GM19240 (cell line): Measurements from ENCODE around the gene NCKAP5L.

ENCODE experiments used
- DNase-seq: peaks from one replicate; pipeline ENCODE4 v3.0.0; 2011; ENCODE audit warnings: low spot score; ENCODE audit not compliant: insufficient read length

Gene NCKAP5L

DNA sequence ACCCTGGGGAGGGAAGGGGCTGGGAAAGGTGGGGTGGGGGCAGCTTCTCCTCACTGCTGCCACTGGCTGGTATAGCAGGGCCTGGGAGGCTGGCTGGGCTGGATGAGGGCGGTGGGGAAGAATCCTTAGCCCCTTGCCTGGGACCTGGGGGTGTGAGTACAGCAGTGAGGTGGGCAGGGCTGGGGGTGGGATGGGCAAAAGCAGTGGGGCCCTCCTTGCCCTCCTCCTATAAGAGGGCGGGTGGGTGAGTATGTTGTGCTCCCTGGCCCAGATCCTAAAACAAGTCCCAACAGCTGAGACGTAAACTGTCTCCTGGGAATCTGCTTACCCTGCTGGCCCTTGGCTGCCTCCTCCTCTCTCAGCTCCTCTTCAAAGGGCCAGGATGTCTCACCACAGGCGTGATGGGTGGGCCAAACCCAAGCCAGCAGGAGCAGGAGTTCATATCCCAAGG is 2.2 kb downstream of the NCKAP5L start:
- DNase-seq = no peak

DNA sequence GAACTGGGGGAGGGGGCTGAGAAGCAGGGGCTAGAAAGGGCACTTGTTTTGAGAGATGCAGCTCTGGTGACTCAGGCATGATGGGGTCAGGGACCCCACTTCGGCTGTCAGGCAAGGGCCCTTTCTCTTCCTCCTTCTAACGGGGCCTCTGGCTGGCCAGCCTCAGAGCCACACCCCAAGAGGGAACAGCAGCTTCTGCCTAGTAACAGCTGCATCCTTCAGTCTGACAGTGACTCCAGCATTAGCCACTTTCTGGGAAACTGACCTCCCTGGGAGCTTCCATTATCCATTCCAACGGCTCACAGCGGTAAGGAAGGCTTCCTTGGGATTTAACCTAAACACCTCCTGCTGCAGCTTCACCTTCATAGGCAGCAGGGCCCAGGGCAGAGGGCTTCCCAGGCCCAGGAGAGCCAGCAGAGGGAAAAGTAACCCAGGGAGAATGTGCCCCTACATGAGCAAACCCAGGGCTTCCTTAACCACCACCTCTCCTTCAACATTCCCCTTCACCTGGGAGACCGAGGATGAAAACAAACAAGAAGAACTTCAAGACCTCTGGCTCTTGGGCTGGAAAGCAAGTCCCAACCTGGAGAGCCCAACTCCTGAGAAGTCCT is 2.7 kb downstream of the NCKAP5L start:
- DNase-seq = no peak

DNA sequence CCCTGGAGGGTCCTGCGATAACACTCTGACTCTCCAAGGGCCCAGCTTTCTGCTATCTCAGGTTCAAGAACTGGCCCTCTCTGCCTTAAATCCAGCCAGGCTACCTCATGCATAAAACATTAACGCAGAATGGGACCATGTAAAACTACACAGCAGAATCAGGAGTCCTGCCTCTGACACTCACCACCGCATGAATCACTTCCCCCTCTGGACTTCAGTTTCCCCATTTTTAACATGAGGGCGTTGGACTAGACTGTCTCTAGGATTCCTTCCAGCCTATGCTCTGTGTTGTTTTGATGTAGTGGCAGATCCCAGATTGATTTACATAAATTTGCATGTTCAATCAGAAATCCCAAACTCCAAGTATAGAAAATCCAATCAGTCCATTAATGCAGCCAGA is 3.3 kb downstream of the NCKAP5L start:
- no peak for DNase-seq

DNA sequence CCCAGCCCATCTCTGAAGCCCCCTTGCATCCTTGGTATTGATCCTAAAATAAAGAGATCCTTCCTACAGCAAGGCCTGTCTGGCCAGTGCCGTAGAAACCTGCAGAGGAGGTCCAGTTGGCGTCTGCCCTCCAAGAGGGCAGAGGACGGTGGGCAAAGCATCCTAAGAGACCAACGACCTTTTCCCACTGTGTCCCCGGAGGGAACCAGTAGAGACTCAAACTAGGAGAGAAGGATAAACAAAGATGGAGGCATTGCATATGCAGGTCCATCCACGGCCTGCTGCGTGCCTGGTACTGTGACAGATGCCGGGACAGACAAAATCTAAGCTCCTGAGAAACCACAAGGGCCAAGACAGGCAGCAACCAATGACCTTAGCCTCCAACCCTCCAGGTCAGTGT is 3.8 kb downstream of the NCKAP5L start:
- no peak for DNase-seq

DNA sequence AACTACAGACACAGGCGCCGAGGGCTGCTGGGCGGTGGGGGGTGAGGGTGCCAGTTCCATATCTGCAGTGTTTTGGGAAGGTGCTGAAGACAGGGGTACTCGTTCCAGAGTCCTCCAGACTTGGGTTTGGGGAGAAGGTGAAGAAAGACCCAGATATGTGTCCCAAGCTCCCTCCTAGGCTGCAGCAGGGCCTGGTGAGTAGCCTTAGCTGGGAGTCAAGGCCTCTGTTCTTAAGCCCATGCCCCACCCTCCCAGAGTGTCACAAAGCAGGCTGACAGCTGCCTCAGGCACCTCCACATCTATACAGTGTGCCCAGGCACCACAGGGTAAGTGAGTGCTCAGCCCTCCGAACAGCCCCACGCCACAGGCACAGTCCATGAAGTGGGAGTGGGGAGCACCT is 4.3 kb downstream of the NCKAP5L start:
- DNase-seq = no peak

DNA sequence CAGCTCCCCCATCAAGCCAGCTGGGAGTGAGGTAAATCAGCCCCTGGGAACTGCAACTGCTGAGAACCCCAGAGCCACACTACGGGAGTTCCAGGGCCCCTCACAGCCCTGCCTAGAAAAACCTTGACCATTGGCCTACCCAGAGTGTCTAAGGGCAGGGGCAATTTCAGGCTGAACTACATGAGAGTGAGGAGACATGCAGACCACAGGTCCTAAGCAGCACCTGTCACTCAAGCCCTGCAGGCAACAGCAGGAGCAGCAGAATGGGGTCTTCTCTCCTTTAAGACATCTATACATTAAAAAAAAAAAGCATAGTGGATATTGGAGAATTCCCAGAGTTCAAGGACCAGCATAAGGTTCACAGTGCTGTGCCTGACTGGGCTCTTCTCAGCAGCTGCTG is 4.9 kb downstream of the NCKAP5L start:
- DNase-seq = no peak

DNA sequence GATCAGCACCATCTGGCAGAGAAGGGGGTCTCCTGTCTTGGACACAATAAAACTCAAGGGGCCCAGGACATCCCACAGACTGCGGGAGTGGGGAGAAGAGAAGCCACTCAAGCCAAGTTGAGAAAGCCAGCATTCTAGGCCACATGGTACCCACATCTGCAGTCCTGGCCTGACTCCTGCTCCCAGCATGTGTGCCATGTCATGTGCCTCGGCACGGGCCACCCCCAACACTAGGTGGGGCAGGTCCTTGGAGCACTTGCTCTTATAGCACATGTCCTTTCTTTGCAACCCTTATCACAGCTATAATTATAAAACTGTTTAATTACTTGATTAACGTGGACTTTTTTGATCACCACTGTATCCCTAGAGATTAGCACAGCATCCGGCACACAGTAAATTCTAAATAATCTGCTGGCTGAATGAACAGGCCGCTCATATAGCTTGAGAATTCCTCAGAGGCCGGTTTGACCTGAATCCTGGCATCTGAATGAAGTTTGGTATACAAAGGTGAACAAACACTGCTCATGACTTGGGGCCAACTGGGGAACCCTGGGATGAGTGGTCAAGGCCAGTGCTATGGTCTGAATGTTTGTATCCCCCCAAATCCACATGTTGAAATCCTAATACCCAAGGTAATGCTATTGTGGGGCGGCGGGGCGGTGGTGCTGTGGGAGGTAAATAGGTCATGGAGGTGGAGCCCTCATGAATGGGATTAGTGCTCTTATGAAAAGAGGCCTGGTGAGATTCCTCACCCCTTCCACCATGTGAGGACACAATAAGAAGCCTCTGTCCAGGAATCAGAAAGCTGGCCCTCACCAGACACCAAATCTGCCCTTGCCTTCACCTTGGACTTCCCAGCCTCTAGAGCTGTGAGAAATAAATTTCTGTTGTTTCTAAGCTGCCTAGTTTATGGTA is 6.6 kb downstream of the NCKAP5L start:
- no peak for DNase-seq

DNA sequence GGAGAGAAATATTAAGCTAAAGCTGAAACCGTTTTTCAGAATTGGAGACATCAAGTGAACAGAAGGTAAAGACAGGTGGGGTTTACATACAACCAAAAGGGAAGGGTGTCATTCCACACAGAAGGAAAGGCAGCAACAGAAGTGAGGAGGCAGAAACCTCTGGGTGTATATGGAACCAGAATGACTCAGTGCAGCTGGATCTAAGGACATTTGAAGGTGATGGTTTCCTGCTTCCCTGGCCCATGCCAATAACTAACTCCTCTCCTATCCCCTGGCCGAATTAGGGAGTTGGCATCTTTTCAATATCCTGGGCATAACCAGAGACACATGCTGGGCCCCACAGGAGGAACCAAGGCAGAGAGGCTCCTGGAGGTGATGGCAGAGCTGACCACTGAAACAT is 8.4 kb downstream of the NCKAP5L start:
- no peak for DNase-seq

DNA sequence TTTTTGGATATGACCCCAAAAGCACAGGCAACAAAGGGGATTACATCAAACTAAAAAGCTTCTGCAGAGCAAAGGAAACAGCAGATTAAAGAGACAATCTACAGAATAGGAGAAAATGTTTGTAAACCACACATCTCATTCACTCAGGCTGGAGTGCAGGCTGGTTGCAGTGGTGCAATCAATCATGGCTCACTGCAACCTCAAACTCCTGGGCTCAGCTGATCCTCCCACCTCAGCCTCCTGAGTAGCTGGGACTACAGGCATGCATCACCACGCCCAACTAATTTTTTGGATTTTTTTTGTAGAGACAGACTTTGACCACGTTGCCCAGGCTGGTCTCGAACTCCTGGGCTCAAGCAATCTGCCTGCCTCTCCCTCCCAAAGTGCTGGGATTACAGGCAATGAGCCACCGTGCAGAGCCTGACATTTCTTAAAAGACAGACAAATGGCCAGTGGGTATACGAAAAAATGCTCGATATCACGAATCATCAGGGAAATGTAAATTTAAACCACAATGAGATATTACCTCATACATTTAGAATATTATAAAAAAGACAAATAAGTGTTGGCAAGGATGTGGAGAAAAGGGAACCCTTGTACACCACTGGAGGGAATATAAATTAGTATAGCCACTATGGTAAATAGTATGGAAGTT is 9.8 kb downstream of the NCKAP5L start:
- no peak for DNase-seq

DNA sequence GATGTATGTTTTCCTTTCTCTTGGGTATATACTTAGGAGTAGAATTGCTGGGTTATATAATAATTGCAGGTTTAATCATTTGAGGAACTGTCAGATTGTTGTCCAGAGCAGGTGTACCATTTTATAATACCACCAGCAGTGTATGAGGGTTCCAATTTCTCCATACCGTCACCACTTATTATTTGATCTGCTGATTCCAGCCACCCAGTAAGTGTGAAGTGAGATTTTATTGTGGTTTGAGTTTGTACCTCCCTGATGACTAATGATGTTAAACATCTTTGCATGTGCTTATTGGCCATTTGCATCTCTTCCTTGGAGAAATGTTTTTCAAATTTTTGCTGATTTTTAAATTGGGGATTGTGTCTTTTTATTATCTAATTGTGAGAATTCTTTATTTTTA is 15.1 kb downstream of the NCKAP5L start:
- no peak for DNase-seq

DNA sequence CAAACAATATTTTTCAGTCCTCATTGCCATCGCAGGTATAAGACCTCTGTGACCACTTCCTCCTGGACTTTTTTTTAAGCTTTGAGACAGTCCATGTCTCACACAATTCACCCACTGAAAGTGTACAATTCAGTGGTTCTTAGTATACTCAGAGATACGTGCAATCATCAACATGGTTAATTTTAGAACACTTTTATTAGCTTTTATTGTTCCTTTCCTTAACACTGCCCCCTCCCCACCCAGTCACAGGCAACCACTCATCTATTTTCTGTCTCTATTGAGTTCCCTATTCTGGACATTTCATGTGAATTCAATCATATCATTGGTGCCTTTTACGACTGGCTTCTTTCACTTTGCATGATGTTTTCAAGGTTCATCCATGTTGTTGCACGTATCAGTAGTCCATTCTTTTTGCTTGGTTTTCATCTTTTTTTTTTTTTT is 16.2 kb downstream of the NCKAP5L start:
- DNase-seq = no peak

DNA sequence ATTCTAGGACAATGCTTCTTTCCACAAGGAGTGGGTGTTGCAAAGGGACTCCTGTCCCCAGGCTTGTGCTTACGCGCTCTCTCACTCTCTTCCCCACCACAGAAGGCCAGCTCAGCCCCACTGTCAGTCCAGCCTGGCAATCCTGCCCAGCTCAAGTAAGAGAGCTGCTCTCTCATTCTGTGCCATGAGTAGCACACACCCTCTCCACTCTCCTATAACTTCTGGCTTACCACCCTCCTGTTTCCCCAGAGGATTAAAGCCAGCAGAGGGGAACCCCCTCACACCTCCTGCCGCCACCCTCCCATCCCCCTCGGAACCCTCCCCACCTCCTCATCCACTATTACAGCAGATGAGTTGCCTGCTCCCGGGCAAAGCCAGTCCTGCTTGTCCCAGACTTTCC is 17.1 kb downstream of the NCKAP5L start:
- no peak for DNase-seq

DNA sequence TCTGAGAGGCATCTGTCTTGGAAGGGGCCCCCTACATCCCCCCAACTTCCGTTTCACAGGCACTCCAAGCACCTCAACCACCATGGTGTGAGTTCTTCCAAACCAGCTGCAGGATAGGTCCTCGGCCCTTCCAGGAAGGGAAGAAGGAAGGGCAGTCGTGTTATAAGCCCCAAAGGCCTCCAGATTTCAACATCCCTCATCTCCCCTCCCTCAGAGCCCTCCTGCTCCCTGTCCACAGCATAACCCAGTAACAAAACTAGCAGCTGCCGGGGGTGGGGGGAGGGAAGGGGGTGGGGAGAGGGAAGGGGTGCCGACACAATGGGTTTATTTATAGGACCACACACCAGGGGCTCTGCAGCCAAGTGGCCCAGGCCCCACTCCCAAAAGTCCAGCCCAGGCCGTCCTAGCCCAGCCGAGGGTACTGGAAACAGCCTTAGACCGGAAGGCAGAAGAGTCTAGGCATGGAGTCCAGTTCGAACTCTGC is 18.3 kb downstream of the NCKAP5L start:
- DNase-seq = no peak

DNA sequence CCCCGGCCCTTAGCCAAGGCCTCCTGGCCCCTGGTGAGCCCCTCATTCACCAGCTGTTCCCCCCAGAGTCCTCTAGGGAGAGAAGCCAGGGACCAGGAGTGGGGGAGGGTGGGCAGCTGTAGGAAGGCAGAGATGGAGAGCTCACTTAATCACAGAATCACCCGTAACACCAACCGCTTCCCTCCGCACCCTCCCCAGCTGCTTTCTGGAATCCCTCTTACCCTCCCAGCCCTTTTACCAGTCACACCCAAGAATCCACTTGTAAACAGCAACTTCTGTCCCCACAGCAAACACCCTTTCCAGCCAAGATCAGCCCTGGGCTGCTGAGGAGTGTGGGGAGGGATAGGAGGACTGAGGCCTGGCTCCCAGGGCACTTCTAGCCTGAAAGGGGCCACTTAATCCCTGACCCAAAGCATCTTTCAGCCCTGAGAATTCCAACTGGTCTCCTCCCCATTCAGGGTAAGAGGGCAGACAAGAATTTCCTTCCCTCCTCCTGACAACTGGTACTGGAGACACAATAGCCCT is 18.8 kb downstream of the NCKAP5L start:
- no peak for DNase-seq

DNA sequence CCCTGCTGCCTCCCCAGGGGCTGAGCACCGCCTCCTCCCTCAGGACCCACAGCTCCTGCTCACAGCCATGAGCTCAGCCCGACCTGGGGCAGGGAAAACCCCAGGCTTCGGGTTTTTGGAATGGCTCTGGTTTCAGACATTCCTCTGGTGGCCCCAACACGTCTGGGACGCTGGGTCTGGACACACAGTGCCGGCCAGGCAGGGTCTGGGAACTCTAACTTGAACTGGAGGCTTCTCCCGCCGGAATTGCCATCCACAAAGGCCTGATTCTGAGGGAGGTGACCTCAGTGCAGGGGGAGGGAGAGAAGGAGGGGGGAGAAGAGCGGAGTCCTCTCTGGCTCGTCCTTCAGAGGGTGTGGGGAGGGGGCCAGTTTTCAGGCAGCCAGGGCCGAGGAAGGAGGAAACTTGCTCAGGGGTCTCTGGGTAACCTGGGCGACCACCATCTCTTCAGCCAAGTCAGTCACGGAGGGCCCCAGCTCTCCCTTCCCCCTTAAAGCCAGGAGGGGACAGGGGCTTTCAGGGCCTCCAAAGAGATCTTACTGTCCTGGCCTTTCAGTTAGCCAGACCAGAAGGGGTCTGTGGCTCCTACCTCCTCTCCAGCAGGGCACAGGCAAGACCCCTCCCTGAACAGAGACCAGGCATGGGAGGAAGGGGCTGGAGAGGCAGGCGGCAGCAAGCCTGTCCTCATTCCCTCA is 19.4 kb downstream of the NCKAP5L start:
- DNase-seq = no peak

DNA sequence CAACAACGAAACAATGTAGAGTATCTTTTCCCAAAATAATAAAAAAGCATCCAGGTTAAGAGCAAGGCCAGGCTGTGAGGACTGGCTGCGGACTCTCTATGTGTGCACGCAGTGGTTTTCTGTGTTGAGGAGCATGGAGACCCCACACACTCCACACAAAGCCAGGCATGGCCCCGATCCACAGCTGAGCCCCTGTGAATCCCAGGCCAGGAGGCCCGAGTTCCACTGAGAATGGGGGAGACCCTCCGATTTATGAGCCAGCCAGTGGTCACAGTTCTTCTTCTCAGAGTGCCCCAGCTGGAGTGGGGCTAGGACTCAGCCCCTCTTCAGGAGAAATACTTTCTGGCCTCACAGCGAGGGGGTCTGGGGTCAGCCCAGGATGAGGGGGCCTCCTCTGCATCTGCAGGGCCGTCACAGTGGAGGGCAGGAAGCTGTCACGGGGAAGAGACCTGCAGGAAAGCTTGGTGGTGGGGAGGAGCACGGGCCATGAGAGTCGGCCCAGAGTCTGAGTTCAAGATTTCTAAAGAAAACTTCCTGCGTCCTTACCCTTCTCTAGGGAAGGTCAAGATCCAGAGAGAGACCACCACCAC is 20.1 kb downstream of the NCKAP5L start:
- no peak for DNase-seq

DNA sequence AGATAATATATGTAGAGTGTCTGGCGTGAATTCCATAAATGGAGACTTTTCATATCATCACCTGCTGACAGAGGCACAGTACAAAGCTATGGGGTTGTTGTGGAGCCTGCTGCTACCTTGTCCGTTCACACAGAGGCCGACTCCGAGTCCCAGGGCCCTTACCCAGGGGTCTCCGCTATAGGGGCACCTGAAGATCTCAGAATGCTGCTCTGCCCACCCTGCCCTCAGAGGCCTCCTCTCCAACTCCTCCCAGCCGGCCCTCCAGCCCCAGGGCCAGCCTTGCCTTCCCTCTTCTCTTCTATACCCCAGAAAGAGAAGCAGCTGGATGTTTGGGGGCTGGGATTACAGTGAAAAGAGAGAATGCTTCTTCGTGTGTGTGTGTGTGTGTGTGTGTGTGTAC is 21.3 kb downstream of the NCKAP5L start:
- no peak for DNase-seq

DNA sequence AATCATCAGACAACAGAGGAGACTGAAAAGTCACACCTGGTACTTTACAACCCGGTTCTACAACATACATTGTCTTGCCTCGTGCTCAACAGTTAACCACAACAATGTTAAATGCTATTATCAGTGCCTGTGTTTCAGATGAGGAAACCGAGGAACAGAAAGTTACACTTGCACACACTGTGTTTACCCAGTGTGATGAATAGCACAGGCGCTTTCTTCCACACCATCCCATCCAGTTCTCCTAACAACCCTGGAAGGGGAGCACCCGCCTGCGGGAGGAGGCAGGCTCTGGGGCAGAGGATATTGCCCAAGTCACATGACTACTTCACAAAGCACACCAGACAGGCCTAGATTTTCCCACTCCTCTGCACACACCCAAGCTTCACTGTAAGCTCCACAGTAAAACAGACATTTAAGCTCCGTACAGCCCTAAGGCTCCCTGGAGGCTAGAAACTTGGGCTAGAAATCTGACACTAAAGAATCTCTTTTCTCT is 21.8 kb downstream of the NCKAP5L start:
- no peak for DNase-seq

DNA sequence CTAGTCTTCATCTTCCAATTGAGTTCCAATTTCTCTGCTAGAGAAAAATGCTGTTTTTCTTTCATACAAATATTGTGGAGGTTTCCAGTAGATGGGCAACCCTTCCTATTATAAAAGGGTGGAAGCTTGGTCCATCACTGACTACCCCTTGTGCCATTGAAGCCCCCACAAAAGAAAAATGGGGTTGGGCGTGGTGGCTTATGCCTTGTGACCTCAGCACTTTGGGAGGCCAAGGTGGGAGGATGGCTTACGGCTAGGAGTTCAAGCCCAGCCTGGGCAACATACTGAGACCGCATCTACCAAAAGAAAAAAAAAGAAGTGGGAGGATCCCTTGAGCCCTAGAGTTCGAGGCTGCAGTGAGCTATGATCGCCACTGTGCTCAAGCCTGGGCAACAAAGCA is 22.8 kb downstream of the NCKAP5L start:
- no peak for DNase-seq

DNA sequence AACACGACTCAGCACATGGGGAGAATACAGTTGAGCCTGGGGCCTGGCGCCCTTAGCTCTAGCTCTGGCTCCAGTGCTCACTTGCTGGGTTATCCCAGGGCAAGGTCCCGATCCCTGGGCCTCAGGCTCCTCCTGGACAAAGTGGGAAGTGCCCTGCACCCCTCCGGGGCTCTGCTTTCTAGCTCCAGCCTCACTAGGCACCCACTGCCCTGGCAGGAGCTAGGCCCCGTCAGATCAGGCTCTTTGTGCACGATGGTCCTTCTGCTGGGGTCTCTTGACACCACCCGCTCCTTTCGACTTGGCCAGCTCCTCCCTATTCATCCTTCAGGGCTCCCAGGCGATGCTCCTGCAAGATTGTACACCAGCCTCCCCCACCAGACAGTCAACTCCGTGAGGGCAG is 23.4 kb downstream of the NCKAP5L start:
- no peak for DNase-seq
